GM12864 (cell line): ENCODE data around the gene MRPL36.
"Not testable (repeated sequence)": the region's sequence is repeated elsewhere in the genome, so short reads cannot be mapped to it uniquely, and the experiment has no call there.

Experiments
- DNase-seq: peaks from one replicate; pipeline ENCODE4 v3.0.0-alpha.2; 2011; ENCODE audit warnings: low read depth
- H3K4me3 ChIP-seq: 2 replicates; pipeline ENCODE4 v1.5.1; 2011; ENCODE audit warnings: mild to moderate bottlenecking, low read depth, low read length, control low read depth
- CTCF ChIP-seq: IDR thresholded peaks from 2 replicates; pipeline ENCODE4 v1.5.1; 2011; ENCODE audit warnings: low read depth, mild to moderate bottlenecking, moderate library complexity, low read length, control low read depth, inconsistent platforms; ENCODE audit errors: missing control alignments

MRPL36 gene

DNA sequence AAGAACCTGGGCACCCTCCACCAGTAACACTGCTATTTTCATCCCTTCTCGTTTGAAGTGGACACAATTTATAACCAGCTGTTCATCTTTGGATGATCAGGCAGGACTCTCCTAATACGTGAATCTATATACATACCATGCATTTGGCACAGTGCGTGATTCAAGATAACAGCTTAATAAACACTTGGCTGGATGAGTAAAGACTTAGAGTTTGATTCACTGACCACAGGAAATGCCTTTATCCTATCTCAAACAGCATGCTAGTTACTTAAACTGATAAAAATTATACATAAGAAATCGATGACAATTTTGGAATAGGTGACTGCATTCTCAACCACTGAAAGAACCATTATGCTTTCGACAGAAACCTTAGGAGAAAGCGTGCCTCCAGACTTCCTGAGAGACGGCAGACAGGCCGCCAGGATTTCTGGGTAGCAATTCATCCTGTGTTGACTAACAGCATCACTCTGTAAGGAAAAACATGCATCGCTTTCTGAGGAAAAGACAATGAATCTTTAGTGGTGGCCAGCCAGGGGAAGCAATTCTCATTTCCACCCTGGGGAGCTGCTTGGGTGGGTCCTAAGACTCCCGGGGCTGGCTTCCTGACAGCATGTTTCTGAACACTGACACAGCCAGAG is 9.7 kb downstream of the MRPL36 start:
- TF ChIP-seq CTCF, result no peak
- no peak overlapping the region for H3K4me3 ChIP-seq
- DNase-seq, result no peak

- DNase-seq, H3K4me3 ChIP-seq: not testable (repeated sequence)
Observed at GRCh38 chr5:1789438-1789833, 10.2 kb downstream of the MRPL36 start.

DNA sequence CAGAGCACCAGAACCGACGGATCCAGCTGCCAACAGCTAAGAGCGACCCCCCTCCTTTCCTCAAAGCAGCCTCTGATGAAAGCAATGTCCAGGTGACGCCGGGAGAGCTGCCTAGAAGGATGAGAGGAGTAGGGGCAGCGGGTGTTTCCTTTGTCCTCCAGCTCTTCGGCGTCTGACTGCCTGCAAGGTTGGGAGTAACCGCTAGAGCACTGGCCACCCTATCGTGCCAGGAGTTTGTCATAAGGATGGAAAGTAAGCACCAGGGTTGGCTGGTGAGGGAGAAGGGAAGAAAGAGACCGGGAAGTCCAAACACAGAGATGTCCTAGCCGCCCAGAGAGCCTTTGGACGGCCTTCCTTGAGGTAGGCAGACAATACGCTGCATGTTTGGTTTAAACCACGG is 10.8 kb downstream of the MRPL36 start:
- no peak overlapping the region for H3K4me3 ChIP-seq
- DNase-seq, result no peak
- TF ChIP-seq CTCF, result no peak

DNA sequence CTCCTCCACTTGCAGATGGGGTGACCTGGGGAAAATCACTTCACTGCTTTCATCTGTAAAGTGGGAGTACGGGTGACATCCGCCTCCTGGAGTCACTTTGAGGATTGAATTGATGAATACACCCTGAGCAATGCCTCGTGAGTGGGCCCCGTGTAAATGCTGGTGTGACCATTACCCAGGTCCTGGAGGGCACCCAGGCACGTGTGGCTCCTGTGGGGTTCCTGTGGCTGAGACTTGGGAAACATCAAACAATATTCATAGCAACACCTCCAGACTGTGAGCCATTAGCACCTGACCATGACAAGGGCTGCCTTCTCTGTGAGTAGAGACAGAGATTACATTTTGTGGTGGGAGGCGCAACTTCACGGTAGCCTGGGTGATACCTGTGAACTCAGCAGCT is 11.4 kb downstream of the MRPL36 start:
- H3K4me3 ChIP-seq, result no peak overlapping the region
- DNase-seq, result no peak
- no peak for TF ChIP-seq CTCF

GRCh38 chr5:1787472-1788047 is 12.1 kb downstream of the MRPL36 start:
- no peak overlapping the region for H3K4me3 ChIP-seq
- no peak for DNase-seq
- no peak for TF ChIP-seq CTCF

- no peak for TF ChIP-seq CTCF
- no peak for DNase-seq
Observed at GRCh38 chr5:1786621-1787471, 12.8 kb downstream of the MRPL36 start.

GRCh38 chr5:1785984-1786383 is 13.7 kb downstream of the MRPL36 start:
- no peak for DNase-seq
- H3K4me3 ChIP-seq, result no peak overlapping the region
- no peak for TF ChIP-seq CTCF

More at GRCh38 chr5:1786621-1787471, 12.8 kb downstream of the MRPL36 start:
- no peak overlapping the region for H3K4me3 ChIP-seq
